ENCODE measurements around the gene SRSF5. TPM values are rescaled to one million over a fixed set of nuclear protein-coding genes. Genes with fewer than 3 reads are reported as not detected.
A peak's percentile ranks its signal among the peaks of the same experiment; 100 is the strongest.
"Not testable (repeated sequence)": the region's sequence is repeated elsewhere in the genome, so short reads cannot be mapped to it uniquely, and the experiment has no call there.

SRSF5 gene
- total RNA-seq (2014; rRNA removed; shearing (Covaris generic)) = 120 and 191 TPM in 2 replicates
- 224 TPM in 2 replicates for polyA plus RNA-seq (2015; cell fraction: cytosol; rRNA removed)
- 1,094 and 1,109 TPM in 2 replicates for polyA plus RNA-seq (2015; cell fraction: nucleus; rRNA removed)

DNA sequence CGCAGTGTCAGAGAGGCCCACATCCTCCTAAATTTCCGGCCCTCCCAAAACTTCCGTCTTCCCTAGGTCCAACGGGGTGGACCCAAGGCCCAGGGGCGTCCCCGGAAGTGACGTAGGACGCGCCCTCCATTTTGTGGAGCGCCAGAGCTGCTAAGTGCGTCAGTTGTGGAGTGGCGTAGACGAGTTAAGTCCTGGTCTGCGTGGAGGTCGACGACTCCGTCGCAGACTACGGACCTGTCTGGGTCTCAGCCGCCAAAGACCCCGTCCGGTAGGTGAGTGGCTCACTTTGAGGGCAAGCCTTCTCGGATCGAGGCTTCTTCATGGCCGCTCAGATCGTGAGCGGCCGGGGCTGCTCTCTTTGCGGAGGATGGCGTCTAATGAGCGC, at the start of gene SRSF5:
Gene SRSF5 (plus strand): TSS at position 159 of the 385 bp plus-strand sequence. CDS start 1,015 bp downstream, outside the sequence.
- DNase-seq (ENCODE audit: low read depth) = peak; percentile 95

DNA sequence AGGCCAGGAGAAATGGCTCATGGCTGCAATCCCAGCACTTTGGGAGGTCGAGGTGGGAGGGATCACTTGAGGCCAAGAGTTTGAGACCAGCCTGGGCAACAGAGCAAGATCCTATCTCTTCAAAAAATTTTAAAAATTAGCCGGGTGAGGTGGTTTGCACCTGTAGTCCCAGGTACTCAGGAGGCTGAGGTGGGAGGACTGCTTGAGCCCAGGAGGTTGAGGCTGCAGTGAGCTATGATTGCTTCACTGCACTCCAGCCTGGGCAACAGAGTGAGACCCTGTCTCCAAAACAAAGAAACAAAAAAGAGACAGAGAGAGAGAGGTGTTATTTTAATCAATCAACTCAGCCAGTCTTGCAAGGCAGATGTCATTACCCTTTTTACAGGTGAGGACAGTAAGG, 48.3 kb upstream of the SRSF5 start:
- DNase-seq (ENCODE audit: low read depth) = not testable (repeated sequence)

DNA sequence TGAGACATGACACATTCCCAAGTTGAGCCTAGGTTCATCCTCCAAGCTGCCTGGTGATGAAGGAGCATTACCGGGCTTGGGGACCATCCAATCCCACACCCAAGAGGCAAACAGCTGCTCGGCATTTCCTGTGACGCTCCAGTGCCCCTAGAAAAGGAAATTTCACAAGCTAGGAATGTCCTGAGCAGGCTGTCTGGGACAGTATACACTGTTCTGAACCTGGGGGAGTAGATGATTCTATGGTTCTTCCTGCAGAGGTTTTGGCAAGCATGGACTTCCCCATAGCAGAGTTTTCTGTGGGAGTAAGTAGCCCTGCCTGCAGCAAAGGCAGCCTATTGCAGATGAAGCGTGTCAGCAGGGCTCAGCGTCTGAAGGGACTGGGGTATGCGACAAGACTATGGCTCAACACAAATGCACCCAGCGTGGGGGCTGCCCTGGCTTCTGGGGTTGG, 47.4 kb upstream of the SRSF5 start:
- DNase-seq (ENCODE audit: low read depth) = peak; percentile 57

DNA sequence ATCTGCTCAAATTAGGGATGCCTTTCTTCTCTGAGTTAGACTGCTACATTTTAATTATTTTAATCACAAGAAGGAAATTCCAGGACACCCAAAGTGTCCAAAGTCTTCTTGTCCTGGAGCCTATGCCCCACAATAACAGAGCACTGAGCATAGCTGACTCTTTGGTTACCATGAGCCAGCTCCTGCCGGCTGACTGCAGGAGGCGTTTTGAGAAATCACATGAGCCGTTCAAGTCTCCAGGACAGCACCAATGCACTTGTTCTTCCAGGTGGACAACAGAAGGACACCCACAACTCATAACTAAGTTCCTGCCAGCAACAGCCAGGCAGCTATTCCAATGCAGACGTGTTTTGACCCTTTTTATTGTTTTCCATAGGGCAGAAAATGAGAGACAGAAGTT, 46.0 kb upstream of the SRSF5 start:
- DNase-seq (ENCODE audit: low read depth) = no peak

DNA sequence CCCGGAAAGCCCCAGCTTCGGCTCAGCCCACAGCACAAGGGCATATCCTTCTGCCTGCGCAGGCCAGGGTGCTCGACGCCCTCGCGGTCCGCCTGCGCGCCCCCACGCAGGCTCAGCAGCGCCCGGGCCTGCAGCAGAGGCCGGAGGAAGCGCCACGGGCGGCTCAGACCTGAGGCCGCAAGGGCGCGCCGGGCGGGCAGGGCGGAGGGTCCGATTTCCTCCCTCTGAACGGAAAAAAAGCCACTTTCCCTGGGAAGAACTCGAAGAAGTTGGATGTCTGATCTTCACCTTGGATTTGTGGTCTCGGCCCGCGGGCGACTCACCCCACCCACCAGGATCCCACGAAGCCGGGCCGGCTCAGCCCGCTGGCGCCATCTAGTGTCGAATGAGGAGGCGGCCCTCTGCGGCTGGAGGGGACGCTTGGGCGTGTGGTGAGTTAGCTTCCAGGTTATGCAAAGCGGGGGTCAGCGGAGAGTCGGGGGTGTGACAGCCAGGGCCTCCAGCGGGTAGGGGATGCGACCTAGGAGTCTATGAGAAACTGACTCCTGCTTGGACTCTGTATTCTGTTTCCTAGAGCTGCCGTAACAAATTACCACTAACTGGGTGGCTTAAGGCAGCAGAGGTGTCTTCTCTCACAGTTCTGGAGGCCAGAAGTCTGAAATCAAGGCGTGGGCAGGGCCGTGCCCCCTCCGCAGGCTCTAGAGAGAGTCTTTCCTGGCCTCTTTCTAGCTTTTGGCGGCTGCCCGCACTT, 40.0 kb upstream of the SRSF5 start:
- DNase-seq (ENCODE audit: low read depth) = peak; percentile 66

DNA sequence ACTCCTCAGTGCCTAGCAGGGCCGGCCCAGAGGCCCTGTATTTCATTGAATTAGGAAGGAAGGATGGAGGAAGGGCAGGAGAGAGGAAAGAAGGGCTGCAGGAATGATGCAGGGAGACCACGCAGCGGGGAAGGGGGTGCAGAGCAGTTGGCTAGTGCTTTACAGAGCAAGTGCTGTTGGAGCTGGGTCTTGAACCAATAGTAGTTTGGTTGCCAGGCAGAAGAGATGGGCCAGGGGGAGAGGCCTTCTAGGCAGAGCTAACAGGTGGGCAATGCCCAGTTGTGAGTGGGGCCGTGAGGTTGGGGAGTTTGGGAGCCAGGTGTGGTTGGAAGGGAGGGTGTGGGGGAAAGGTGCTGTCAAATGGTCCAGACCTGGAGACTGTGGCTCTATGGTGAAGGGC, 39.1 kb upstream of the SRSF5 start:
- no peak for DNase-seq (ENCODE audit: low read depth)

DNA sequence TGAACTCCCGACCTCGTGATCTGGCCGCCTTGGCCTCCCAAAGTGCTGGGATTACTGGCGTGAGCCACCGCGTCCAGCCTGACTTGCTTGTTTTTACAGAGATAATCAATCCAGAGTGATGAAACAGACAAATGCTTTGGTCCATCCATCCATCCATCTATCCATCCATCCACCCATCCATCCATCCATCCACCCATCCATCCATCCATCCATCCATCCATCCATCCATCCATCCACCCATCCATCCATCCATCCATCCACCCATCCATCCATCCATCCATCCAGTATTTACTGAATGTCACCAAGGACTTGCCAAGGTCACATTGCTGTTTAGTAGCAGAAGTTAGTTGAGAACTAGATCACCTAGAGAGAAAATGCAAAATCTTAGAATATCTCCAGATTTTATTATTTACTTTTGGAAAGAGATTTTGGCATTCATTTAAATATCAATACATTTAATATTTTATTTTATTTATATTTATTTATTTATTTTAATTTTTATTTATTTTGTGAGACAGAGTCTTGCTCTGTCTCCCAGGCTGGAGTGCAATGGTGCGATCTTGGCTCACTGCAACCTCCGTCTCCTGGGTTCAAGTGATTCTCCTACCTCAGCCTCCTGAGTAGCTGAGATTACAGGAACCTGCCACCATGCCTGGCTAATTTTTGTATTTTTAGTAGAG, 34.9 kb upstream of the SRSF5 start:
- DNase-seq (ENCODE audit: low read depth) = not testable (repeated sequence)

DNA sequence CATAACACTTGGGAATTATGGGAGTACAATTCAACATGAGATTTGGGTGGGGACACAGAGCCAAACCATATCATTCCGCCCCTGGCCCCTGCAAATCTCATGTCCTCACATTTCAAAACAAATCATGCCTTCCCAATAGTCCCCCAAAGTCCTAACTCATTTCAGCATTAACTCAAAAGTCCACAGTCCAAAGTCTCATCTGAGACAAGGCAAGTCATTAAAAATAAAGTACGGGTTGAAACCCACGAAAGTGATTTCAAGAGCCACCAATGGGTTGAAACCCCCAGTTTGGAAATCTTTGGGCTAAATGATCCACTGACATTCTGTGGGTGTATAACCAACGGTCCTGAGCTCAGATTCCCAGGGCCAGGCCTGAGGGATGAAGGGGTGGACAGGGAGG, 30.5 kb upstream of the SRSF5 start:
- DNase-seq (ENCODE audit: low read depth) = not testable (repeated sequence)

DNA sequence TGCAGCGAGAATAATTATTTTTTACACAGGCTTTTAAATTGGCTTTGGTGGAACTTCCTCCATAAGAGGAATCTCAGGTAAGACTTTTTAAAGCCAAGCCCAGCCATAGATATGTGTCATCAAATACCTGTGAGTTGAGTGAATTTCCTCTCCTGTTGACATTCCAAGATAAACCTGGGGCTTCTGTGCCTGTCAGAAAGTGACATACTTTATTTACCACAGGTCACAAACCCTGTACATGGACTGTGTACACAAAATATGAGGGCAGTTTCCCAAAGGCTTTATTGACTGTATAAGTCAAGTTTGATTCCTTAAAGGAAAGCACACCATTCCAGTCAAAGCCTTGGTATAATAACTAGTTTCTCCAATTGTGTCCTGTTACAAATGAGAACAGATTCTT, 25.9 kb upstream of the SRSF5 start:
- DNase-seq (ENCODE audit: low read depth) = no peak

DNA sequence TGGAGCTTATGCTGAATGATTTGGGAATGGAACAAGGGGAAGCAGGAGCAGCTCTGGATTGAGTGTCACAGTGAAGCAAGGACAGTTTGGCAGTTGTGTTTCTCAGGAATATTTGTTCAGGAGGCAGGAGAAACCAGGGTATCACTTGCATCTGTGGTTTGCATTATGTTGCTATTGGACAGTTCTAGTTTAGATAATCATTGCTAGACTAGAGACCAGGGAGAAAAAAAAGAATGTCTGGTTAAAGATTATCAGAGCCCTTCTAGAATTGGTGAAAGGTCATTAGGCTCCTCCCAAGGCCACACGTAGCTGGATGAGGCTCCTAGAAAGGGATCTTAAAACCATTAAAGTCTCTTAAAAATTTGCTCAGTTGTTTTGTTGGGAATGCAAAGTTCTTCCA, 17.0 kb upstream of the SRSF5 start:
- DNase-seq (ENCODE audit: low read depth) = no peak

DNA sequence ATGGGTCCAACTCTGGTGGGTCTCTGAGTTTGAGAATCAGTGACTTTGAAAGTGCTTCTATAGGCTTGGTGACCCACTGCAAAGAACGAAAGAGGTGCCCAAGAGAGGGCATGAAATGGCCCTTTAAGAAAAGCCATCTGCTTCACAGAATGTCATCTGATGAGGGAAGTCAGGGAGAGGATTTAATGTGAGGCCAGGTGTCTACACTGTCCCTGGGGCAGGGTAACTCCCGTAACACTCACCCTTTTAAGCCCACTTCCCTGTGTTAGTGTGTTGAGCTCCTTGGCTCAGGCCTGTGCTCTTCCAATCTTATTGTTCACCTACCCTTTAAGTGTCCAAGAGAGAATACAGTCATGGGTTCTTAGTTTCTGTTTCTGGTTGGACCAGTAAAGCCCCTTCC, 16.4 kb upstream of the SRSF5 start:
- DNase-seq (ENCODE audit: low read depth) = no peak

DNA sequence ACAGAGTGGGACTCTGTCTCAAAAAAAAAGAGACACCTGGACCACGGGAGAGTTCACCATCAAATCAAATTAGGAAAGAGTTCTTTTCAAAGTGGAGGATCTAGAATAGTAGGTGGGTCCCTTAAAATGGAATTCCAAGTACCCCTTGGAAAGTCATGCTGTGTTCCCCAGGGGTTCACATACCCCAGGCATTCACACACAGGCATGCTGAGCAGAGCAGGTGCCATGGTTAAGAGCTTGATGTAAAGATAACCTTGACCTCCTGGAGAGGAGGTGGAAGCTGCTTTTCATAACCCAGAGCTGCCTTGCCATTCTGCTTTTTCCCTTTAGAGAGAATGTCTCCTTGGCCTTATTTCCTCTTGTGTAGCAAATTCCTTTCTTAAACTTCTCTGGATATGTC, 14.2 kb upstream of the SRSF5 start:
- no peak for DNase-seq (ENCODE audit: low read depth)

DNA sequence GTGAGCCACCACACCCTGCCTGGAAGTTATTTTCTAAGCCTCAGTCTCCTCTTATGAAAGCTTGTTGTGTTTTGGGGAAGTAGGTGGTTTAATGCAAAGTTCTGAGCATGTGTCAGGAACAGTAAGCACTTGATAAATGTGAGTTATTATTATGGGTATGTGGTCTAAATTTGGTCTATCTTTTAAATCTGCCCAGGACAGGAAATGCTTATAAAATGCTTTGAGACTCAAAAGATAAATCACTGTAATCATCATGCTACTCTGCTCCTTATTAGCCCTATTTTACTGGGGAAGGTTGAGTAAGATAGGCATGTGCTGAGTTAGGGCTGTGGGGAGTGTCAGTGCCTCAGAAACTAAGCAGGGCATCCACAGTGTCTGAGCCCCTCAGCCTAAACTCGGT, 13.1 kb upstream of the SRSF5 start:
- DNase-seq (ENCODE audit: low read depth) = no peak

DNA sequence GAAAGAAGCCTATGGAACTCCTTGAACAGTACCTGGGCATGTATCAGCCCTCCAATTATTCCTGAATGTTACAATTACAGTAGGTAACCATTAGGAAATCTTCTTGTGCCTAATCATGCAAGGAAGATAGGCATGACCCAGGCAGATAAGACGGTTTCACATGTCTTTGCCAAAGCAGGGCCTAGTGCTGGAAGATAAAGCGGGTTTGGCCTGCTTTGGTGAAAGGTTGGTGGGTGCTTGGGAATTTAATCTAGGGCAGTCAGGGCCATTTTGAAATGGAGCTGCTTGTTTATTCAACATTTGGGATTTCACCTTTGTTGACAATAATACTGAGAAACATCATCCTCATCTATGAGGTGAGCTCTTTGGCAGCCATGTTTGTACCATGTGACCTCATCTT, 12.5 kb upstream of the SRSF5 start:
- no peak for DNase-seq (ENCODE audit: low read depth)

DNA sequence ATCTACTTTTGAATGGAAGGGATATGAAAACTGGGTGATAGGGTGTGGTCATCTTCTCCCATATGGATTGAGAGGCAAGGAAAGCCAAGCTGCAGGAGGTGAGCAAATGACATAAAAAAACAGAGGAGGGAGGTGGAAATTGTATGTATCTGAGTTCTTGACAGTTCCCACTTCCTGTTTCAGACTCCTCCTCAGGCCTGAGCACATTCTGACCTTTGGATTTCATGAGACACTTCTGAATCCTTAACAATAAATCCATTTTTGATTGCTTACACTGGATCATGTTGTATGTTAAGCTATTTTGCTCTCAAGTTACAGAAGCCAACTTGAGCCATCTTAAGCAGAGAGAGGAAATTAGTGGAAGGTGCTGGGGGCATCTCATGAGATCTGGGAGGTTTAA, 11.6 kb upstream of the SRSF5 start:
- peak; percentile 17 for DNase-seq (ENCODE audit: low read depth)

DNA sequence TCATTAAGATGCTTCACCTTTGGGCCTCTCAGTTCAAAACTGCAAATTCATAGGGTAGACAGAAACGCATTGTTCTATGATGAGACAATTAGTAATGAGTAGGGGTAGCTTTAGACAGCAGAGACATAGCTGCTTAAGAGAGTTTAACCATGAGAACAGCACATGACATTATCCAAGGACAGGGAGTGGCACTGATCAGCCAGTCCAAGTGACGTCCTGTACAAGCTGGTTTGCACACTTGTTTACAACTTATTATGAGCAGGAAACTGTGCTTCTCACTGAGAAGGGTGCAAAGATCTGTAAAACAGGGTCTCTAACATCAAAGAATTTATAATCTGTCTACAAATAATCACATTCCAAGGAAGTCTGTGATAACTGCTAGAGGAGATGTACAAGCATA, 11.2 kb upstream of the SRSF5 start:
- DNase-seq (ENCODE audit: low read depth) = no peak

DNA sequence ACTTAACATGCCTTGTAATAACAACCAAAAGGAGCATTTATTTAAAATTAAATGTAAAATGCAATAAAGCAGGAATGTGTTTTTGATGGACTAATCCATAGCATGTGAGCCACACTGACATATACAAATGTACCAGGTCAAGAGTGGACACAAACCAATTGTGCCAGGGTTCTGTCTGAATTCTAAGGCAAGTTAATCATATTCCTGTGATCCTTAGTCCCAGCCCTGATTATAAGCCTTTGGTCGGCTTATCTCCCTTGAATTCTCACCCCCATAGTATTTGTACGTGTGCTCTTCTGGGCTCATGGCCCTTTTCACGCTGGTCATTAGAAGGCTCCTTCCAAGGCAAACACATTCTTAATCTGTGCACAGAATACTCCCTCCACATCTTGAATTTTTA, 10.6 kb upstream of the SRSF5 start:
- no peak for DNase-seq (ENCODE audit: low read depth)

DNA sequence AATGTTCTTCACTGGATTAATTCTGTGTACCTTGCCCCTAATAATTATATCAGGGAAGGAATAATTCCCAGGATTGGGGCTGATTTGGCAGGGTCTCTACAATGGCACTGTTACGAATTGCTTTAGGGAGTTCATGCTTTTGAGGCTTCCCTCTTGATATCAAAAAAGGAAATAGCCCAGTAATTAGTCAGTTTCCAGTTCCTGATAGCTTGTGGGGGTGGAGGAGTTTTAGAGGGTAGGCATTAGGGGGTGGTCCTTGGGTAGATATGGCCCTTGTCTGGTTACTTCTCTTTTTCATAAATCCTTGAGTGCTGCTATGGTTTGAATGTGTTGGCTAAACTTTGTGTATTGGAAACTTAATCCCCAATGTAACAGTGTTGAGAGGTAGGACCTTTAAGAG, 6.1 kb upstream of the SRSF5 start:
- peak; percentile 34 for DNase-seq (ENCODE audit: low read depth)

DNA sequence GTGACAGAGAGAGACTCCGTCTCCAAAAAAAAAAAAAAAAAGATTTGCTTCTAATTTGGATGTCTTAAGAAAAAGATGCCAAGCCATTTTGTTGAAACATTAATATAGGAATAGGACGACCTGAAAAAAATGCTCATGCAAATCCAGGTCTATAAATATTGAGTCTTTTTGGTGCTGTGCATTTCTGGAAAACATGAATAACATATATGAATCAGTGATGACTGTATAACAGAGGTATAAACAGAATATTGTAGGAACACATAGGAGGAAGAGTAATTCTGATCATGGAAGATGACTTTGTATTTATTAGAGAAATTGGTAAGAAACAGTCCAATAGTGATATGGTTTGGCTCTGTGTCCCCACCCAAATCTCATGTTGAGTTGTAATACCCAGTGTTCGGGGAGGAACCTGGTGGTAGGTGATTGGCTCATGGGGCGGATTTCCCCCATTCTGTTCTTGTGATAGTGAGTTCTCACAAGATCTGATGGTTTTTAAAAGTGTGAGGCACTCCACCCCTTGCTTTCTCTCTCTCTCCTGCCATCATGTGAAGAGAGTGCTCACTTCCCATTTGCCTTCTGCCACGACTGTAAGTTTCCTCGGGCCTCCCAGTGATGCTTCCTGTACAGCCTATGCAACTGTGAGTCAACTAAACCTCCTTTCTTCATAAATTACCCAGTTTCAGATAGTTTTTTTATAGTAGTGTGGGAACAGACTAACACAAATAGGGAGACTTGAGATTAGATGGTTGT, 3.0 kb upstream of the SRSF5 start:
- peak; percentile 58 for DNase-seq (ENCODE audit: low read depth)

DNA sequence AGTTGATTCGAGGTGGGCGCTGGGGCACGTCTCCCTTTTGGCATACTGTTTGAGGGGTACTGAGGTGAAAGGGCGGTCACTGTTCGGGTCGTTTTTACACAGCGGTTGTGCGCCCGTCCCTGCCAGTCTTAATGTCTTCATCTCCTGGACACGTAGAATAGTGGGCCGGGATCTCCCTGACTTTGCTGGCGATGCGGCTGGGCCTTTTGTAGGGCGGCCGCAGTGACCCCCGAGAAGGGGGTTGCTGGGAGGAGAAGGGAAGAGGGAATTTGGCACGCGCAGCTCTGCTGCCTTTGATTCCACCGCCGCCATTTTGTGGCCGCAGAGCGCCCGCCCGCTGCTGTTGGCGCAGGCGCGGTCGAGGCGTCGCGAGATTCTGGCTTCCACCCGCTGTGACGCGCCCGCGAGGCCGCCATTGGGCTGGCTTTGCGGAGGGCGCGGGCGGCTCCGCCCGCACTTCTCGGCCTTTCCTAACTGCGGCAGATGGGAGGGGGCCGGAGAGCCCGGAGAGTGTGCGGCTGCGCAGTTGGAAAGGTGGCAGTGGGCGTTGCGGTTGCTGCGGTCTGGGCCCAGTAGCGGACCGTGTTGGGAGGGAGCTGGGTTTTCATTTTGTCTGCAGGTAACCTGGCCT, 542 bp downstream of the SRSF5 start:
- peak; percentile 88 for DNase-seq (ENCODE audit: low read depth)

DNA sequence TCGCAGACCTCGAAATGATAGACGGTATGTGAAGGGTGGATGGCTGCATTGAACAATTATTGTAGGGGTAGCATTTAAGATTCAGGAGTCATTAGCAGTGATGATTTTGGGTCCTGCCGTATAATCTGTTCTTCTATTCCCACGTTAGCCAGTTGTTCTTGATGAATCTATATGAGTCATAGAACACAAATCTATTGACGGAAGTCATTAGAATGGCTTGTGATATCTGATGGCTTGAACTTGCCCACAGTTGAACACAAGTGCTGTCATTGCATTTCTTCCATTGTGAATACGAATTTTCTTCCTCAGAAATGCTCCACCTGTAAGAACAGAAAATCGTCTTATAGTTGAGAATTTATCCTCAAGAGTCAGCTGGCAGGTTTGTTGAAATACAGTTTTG, 1.9 kb downstream of the SRSF5 start:
- DNase-seq (ENCODE audit: low read depth) = no peak

DNA sequence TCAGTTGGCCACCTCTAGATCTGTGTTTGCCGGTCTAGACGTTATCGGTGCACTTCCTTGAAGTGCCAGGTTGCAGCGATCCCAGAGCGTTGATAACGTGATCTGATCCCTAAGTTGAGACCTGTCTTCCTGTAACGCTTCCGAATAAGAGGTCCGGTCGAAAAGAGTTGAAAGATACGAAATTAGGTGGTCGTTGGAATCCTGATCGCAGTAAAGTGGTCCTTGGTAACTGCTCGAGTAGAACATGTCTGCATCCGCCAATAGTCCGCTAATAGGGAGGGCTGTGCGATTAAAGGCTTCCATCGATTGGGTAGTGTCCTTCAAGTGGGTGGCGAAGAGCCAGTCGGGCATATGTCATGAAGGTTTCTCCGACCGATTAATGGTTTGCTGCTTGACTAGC, 2.7 kb downstream of the SRSF5 start:
- no peak for DNase-seq (ENCODE audit: low read depth)

Data from HT1080 (cell line).